GM18907 (cell line): ENCODE results near the gene SKIC8.

Experiments
- ATAC-seq: cut with Tn5 transposase; IDR thresholded peaks from one replicate; pipeline ENCODE4 v1.9.1; 2021; ENCODE audit warnings: mild to moderate bottlenecking, moderate library complexity; ENCODE audit not compliant: unreplicated experiment

The SKIC8 gene

GRCh38 chr15:78322243-78322642 lies 22.8 kb upstream of the SKIC8 start:
- ATAC-seq = no peak

GRCh38 chr15:78321786-78322185 lies 22.4 kb upstream of the SKIC8 start:
- ATAC-seq = no peak

GRCh38 chr15:78321041-78321570 lies 21.7 kb upstream of the SKIC8 start:
- ATAC-seq = no peak

GRCh38 chr15:78320183-78320582 lies 20.8 kb upstream of the SKIC8 start:
- ATAC-seq = no peak

GRCh38 chr15:78319588-78319987 lies 20.2 kb upstream of the SKIC8 start:
- no peak for ATAC-seq

GRCh38 chr15:78317145-78317836 lies 17.9 kb upstream of the SKIC8 start:
- ATAC-seq = no peak

- no peak for ATAC-seq
Observed at GRCh38 chr15:78316283-78317083, 17.1 kb upstream of the SKIC8 start.

- ATAC-seq = no peak
Observed at GRCh38 chr15:78315686-78316282, 16.4 kb upstream of the SKIC8 start.

- no peak for ATAC-seq
Observed at GRCh38 chr15:78314181-78314581, 14.8 kb upstream of the SKIC8 start.

- ATAC-seq = no peak
Observed at GRCh38 chr15:78313383-78313782, 14.0 kb upstream of the SKIC8 start.

GRCh38 chr15:78312957-78313356 lies 13.5 kb upstream of the SKIC8 start:
- ATAC-seq = no peak

GRCh38 chr15:78312536-78312935 lies 13.1 kb upstream of the SKIC8 start:
- ATAC-seq = no peak

- no peak for ATAC-seq
Observed at GRCh38 chr15:78311292-78311691, 11.9 kb upstream of the SKIC8 start.

- ATAC-seq = no peak
Observed at GRCh38 chr15:78308422-78309032, 9.1 kb upstream of the SKIC8 start.

GRCh38 chr15:78307976-78308375 lies 8.6 kb upstream of the SKIC8 start:
- ATAC-seq = no peak

GRCh38 chr15:78306176-78306774 lies 6.9 kb upstream of the SKIC8 start:
- ATAC-seq = no peak

GRCh38 chr15:78304216-78305066 lies 5.0 kb upstream of the SKIC8 start:
- no peak for ATAC-seq

GRCh38 chr15:78302579-78303312 lies 3.3 kb upstream of the SKIC8 start:
- ATAC-seq = no peak

GRCh38 chr15:78301828-78302227 lies 2.4 kb upstream of the SKIC8 start:
- ATAC-seq = no peak
